Measurements from ENCODE around the gene GPR31. TPM values are rescaled to one million over a fixed set of nuclear protein-coding genes. Genes with fewer than 3 reads are reported as not detected.

The GPR31 gene
- total RNA-seq, 1 donor from 2014 or later, result not detected

- no peaks in the 10 kb centered on the region for H3K79me2 ChIP-seq (ENCODE audit: insufficient read depth, low read length)
- H3K4me3 ChIP-seq (ENCODE audit: insufficient read depth, low read depth, low read length), result no peak overlapping the region
- no peak for DNase-seq (ENCODE audit: low read depth)
- Mint-ChIP-seq H3K27me3 (ENCODE audit: low read depth, unreplicated experiment) (peaks cover 13% of the 10 kb centered on the region), H3K4me3 (ENCODE audit: unreplicated experiment) (no peak overlapping the region), H3K4me1 (ENCODE audit: low read depth, unreplicated experiment) (peaks cover under 1% of the 10 kb centered on the region), H3K27ac (ENCODE audit: unreplicated experiment) (no peak overlapping the region), H3K9me3 (ENCODE audit: unreplicated experiment) (peaks cover 1% of the 10 kb centered on the region), H3K36me3 (ENCODE audit: low read depth, unreplicated experiment) (no peaks in the 10 kb centered on the region)
- H3K27me3 ChIP-seq (ENCODE audit: insufficient read depth, low read length), result no peaks in the 10 kb centered on the region
- H3K4me1 ChIP-seq (ENCODE audit: insufficient read depth, low read length), result no peaks in the 10 kb centered on the region
- FAIRE-seq, result no peak
- TF ChIP-seq CTCF (IDR thresholded peaks at IDR 0.05; ENCODE audit: insufficient read depth, low read depth, low read length), result no peak
- no peak for TF ChIP-seq EZH2 (IDR thresholded peaks at IDR 0.05; ENCODE audit: insufficient read depth, low read length)
- H3K36me3 ChIP-seq (ENCODE audit: insufficient read depth, low read length), result no peaks in the 10 kb centered on the region
- no peak overlapping the region for H3K4me2 ChIP-seq (ENCODE audit: low read length)
- H3K9ac ChIP-seq (ENCODE audit: low read length), result no peak overlapping the region
- H4K20me1 ChIP-seq (ENCODE audit: insufficient read depth, low read length), result no peaks in the 10 kb centered on the region
- no peak overlapping the region for H3K27ac ChIP-seq (ENCODE audit: low read depth, low read length)
- no peaks in the 10 kb centered on the region for H3K9me3 ChIP-seq (ENCODE audit: insufficient read depth, low read depth, low read length)
- H2AFZ ChIP-seq (ENCODE audit: low read depth, low read length), result no peak overlapping the region
Observed at GRCh38 chr6:167130712-167131684, 26.8 kb downstream of the GPR31 start.

GRCh38 chr6:167130008-167130677 lies 27.6 kb downstream of the GPR31 start:
- FAIRE-seq, result no peak
- H3K4me3 Mint-ChIP-seq (ENCODE audit: unreplicated experiment), result no peak overlapping the region
- Histone ChIP-seq H3K36me3 (ENCODE audit: insufficient read depth, low read length) (no peaks in the 10 kb centered on the region), H3K9me3 (ENCODE audit: insufficient read depth, low read depth, low read length) (no peaks in the 10 kb centered on the region), H3K4me2 (ENCODE audit: low read length) (no peak overlapping the region), H2AFZ (ENCODE audit: low read depth, low read length) (no peak overlapping the region), H3K27me3 (ENCODE audit: insufficient read depth, low read length) (no peaks in the 10 kb centered on the region), H3K4me1 (ENCODE audit: insufficient read depth, low read length) (no peaks in the 10 kb centered on the region), H3K79me2 (ENCODE audit: insufficient read depth, low read length) (no peaks in the 10 kb centered on the region), H3K4me3 (ENCODE audit: insufficient read depth, low read depth, low read length) (no peak overlapping the region), H3K9ac (ENCODE audit: low read length) (no peak overlapping the region), H4K20me1 (ENCODE audit: insufficient read depth, low read length) (no peaks in the 10 kb centered on the region), H3K27ac (ENCODE audit: low read depth, low read length) (no peak overlapping the region)
- no peaks in the 10 kb centered on the region for H3K36me3 Mint-ChIP-seq (ENCODE audit: low read depth, unreplicated experiment)
- H3K27me3 Mint-ChIP-seq (ENCODE audit: low read depth, unreplicated experiment), result peaks cover 13% of the 10 kb centered on the region
- H3K4me1 Mint-ChIP-seq (ENCODE audit: low read depth, unreplicated experiment), result no peaks in the 10 kb centered on the region
- TF ChIP-seq CTCF (IDR thresholded peaks at IDR 0.05; ENCODE audit: insufficient read depth, low read depth, low read length), result no peak
- TF ChIP-seq EZH2 (IDR thresholded peaks at IDR 0.05; ENCODE audit: insufficient read depth, low read length), result no peak
- DNase-seq (ENCODE audit: low read depth), result no peak
- H3K9me3 Mint-ChIP-seq (ENCODE audit: unreplicated experiment), result peaks cover 1% of the 10 kb centered on the region
- H3K27ac Mint-ChIP-seq (ENCODE audit: unreplicated experiment), result no peak overlapping the region

All from astrocyte (in vitro differentiated cells and primary cell).